ENCODE results near the gene FOXO6.

FOXO6 gene

GRCh38 chr1:41343790-41344699 is 17.2 kb upstream of the FOXO6 start:
- no peak for DNase-seq (ENCODE audit: extremely low spot score)
- no peak for TF ChIP-seq CTCF (IDR thresholded peaks at IDR 0.05; ENCODE audit: control extremely low read depth, extremely low read depth, low read depth, missing control alignments)
- CTCF ChIA-PET = interaction anchor here (1.3 to 2.5 kb wide), 4 partner anchors 16 to 63 kb away, joined by 3 to 7 read pairs (median 5); partner anchors contain the start of gene FOXO6
- POLR2A ChIA-PET = interaction anchor here (0.6 to 0.7 kb wide), 2 partner anchors 15 to 585 kb away, joined by 3 to 4 read pairs; no protein-coding TSS in a partner anchor

GRCh38 chr1:41344708-41345159 is 16.5 kb upstream of the FOXO6 start:
- no peak for DNase-seq (ENCODE audit: extremely low spot score)
- POLR2A ChIA-PET = interaction anchor here (0.7 kb wide), 1 partner anchor 14 kb away, joined by 3 read pairs; no protein-coding TSS in a partner anchor
- CTCF ChIA-PET = interaction anchor here (0.9 to 2.5 kb wide), 6 partner anchors 15 to 73 kb away, joined by 3 to 7 read pairs (median 4); partner anchors contain the start of gene FOXO6
- TF ChIP-seq CTCF (IDR thresholded peaks at IDR 0.05; ENCODE audit: control extremely low read depth, extremely low read depth, low read depth, missing control alignments) = no peak

- POLR2A ChIA-PET = no interaction called here
- CTCF ChIA-PET = interaction anchor here (0.9 to 2.5 kb wide), 7 partner anchors 10 to 72 kb away, joined by 3 to 7 read pairs (median 4); partner anchors contain the start of gene FOXO6
- DNase-seq (ENCODE audit: extremely low spot score) = no peak
Observed at GRCh38 chr1:41345434-41346075, 15.7 kb upstream of the FOXO6 start.

GRCh38 chr1:41347276-41347675 is 14.0 kb upstream of the FOXO6 start:
- ChIA-PET POLR2A (no interaction called here), CTCF (interaction anchor here (0.8 to 1.5 kb wide), 3 partner anchors 8 to 86 kb away, joined by 3 to 5 read pairs (median 3); no protein-coding TSS in a partner anchor)
- no peak for TF ChIP-seq CTCF (IDR thresholded peaks at IDR 0.05; ENCODE audit: control extremely low read depth, extremely low read depth, low read depth, missing control alignments)
- DNase-seq (ENCODE audit: extremely low spot score) = no peak

More at GRCh38 chr1:41345434-41346075, 15.7 kb upstream of the FOXO6 start:
- no peak for TF ChIP-seq CTCF (IDR thresholded peaks at IDR 0.05; ENCODE audit: control extremely low read depth, extremely low read depth, low read depth, missing control alignments)

- DNase-seq (ENCODE audit: extremely low spot score) = no peak
- TF ChIP-seq CTCF (IDR thresholded peaks at IDR 0.05; ENCODE audit: control extremely low read depth, extremely low read depth, low read depth, missing control alignments) = no peak
- ChIA-PET CTCF (interaction anchor here (1.0 to 1.6 kb wide), 2 partner anchors 30 to 85 kb away, joined by 3 to 4 read pairs; no protein-coding TSS in a partner anchor), POLR2A (no interaction called here)
Observed at GRCh38 chr1:41348394-41348793, 12.8 kb upstream of the FOXO6 start.
